ENCODE data around the gene KCNK1.
"Not testable (repeated sequence)": the region's sequence is repeated elsewhere in the genome, so short reads cannot be mapped to it uniquely, and the experiment has no call there.

KCNK1 gene

DNA sequence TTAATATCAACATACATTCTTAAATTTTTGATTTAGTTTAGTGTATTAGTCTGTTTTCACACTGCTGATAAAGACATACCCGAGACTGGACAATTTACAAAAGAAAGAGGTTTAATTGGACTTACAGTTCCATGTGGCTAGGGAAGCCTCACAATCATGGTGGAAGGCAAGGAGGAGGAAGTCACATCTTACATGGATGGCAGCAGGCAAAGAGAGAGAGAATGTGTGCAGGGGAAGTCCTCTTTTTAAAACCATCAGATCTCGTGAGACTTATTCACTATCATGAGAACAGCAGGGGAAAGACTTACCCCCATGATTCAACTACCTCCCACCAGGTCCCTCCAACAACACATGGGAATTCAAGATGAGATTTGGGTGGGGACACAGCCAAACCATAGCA, 56.5 kb downstream of the KCNK1 start:
- DNase-seq, result not testable (repeated sequence)

DNA sequence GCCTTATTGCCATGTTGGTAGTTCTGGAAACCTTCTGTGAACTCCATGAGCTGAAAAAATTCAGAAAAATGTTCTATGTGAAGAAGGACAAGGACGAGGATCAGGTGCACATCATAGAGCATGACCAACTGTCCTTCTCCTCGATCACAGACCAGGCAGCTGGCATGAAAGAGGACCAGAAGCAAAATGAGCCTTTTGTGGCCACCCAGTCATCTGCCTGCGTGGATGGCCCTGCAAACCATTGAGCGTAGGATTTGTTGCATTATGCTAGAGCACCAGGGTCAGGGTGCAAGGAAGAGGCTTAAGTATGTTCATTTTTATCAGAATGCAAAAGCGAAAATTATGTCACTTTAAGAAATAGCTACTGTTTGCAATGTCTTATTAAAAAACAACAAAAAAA, 57.4 kb downstream of the KCNK1 start:
- DNase-seq, result no peak

DNA sequence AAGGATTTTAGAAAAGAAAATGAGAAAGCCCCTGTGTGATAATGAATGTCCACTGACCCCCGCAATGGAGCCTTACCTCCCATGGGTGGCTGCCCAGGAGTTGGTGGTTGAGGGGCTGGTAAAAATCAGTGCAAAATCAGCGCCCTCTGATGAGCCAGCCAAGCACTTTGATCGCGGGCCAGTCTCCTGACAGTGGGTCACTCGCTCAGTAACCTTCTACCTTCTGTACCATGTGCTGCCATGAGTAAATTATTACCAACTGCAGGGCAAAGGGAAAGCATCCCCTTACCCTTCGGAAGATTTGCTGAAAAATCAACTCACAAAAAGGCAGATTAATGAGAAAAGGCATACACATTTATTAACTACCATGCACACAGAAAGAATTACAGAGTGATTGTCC, 58.8 kb downstream of the KCNK1 start:
- DNase-seq, result no peak

DNA sequence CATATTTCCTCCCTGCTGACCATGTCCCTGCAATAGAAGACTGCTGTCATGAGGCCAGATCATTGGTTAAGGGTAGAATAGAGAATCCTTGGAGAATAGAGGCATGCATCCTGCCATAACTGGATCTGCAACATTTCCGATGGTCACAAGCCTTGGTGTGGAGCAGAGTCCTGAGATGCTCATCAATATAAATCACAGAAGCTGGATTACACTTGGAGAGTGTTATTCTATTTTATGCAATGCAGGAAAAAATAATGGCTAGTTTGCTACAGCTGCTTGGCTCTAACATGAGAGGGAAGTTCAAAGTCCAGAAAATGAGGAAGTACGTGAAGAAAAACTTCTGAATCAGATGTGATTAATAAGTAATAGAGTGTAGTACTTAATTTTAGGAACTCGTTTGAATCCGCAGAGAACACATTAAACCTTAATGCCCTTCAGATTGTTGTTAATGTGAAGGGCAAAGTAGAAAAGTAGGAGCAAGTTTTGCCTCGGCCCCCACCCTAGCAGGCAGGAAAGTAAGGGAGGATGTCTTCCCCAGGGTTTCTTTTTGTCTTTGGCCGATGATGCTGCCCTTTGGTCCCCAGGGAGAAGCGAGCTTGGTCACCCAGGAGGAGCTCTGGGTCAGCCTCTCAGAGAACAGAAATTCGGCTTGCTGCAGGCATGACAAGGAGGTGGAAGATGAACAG, 59.5 kb downstream of the KCNK1 start:
- DNase-seq, result peak; percentile 17

DNA sequence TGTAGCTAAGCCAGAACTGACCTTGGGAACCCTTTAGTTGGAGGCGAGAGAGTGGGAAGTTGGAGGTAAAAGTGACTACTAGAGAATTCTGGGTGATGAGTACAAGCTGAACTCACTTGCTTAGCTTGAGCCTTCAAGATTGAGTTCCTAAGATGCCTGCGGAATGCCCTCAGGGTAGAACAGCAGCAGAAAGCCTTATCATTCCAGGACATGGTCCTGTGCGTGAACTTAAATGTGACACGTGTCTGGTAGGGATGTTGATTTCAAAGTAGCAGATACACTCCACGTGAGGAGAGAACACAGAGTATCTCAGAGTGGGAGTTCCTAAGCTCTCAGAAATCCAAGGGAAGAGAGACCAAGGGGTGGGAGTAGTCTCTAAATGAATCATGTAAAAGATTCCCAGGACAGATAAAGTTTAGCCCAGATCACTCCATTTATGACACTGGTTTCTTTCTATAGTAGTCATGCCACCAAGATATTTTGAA, 60.1 kb downstream of the KCNK1 start:
- no peak for DNase-seq

DNA sequence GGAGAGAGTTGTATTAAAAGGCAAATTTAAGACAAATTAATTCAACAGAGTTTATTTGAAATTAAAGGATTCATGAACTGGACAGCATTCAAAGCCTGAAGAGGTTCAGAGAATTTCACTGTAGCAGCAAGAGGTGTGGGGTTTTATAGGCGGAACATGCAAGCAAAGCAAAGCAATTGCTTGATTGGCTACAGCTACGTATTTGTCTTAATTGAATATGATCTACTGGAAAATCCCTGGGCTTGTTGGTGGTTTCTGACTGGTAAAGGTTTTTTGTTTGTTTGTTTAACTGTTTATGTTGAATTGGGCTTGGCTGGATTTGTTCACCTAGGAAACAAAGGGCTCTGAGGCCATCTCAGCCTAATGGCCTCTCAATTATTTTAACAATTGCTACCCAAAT, 61.5 kb downstream of the KCNK1 start:
- no peak for DNase-seq

DNA sequence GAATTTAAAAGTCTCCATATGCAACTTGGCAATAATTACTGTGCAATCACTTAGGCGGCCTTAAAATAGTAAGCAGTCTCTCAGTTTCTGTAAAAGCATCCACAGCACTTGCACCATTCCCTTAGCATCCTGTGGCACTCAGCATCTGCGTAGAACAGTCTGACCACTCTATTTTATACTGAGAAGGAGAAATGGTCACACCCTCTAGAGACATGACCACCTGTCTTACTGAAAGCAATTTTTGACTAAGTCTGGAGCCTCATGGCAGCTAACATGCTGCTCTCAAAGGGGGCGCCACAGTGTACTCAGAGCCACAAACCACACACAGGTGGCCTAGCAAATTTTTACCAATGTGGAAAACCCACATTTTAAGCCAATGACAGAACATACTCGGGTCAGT, 62.0 kb downstream of the KCNK1 start:
- DNase-seq, result no peak

DNA sequence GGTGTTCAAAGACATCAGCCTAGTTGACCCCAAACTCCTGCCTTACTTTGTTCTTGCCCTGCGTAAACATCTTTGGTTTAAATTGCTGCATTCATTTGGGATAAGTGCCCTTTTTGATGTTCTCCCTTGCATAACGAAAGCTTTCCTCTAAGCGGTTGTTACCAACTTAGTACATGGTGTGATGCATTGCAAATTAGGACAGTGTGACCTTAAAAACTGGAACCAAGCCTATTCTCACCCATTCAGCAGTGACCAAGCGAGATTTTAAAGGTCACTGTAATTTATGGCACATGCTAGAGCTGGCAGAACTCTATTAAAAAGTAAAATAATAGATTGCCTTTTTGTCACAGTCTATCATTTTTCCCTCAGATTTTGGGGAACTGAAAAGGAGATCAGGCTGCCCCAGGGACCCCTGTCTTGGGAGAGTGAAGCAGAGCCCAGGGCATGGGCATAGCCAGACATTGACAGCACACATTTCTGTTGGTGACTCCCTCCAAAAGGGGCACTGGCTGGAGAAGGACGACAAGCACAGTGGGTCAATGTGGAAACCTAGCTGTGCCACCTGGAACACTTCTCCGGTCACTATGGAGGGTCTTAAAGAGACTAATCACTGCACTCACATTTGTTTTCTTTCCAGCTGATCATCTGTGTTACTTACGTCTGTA, 63.9 kb downstream of the KCNK1 start:
- no peak for DNase-seq

DNA sequence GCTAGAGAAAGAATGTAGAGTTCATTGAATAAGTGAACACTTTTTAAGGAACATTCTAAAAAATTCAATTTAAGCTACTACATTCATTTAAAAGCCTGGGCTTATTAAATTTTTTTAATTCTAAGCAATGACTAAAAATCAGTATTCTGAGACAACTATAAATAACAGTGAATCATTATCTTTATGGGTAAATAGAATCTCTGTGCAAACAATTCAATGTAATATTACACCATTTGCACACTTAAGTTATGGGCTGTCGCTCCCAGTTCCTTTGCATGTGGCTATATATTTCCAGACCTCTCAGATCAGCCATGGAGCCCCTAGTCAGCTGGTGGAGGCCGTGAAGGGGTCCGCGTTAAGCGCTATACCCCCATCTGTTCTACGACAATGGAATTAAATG, 65.1 kb downstream of the KCNK1 start:
- no peak for DNase-seq

DNA sequence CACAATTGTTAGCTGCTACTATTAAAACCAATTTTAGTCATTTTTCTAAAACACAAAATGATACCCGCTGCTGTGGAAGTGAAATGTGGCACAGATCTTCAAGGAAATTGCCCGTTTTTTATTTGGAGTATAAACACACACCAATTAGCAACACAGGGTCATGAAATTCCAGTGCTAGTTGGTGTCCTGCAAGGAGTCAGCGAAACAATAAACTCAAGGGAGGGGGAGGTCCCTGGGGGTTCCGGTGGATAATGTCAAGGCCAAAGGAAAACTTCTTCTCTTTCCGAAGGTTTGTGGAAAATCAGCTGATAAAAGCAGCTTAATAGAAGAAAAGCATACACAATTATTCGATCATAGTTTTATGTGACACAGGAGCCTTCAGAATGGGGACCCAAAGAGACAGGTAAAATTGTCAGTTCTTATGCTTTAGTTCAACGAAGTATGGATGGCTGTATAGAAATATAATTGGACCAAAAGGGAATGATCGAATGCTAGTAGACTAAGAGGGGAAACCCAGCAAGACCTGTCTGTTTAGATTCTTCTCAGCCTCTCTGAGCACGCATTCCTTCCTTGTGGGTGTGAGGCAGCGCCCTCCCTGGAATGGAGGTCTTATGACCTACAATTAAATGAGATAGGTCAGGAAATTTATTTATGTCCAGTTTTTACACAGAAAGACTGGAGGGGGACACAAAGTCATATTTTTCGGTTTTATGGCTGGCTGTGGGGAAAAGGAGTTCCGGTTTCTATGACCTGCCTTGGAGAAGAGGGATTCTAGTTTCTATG, 65.9 kb downstream of the KCNK1 start:
- DNase-seq, result no peak

DNA sequence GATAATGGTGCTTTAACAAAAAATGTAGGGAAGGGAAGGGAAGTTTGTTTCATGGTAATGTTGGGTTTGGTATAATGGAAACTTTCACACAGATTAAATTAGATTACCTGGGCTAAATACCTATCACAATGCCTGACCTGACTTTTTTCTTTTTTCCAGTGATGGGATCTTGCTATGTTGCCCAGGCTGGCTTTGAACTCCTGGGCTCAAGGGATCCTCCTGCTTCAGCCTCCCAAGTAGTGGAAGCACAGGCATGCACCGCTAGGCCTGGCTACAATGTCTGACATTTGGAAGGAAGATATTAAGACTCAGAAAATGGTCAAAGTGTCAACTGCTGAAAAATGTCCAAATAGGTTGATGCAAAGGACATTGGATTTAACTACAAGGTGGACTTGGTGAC, 67.4 kb downstream of the KCNK1 start:
- DNase-seq, result no peak

DNA sequence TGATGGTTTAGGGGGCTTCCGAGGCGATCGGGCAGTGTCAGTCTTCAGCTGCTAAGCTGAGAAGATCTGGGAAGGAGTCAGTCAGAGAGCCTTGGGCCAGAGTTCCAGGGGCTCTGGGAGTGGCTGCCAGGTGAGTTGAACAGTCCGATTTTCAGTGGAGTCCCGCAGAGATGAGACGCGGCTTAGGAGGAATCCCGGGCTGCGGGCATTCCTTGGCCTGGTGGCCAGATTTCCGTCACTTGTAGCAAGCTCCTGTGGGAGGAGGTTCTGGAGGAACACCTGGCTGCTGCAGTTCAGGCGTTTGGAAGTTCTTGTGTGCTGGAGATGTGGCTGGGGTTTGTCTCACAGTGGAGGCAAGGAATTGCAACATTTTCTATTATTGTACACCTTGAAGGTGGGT, 72.7 kb downstream of the KCNK1 start:
- DNase-seq, result not testable (repeated sequence)

DNA sequence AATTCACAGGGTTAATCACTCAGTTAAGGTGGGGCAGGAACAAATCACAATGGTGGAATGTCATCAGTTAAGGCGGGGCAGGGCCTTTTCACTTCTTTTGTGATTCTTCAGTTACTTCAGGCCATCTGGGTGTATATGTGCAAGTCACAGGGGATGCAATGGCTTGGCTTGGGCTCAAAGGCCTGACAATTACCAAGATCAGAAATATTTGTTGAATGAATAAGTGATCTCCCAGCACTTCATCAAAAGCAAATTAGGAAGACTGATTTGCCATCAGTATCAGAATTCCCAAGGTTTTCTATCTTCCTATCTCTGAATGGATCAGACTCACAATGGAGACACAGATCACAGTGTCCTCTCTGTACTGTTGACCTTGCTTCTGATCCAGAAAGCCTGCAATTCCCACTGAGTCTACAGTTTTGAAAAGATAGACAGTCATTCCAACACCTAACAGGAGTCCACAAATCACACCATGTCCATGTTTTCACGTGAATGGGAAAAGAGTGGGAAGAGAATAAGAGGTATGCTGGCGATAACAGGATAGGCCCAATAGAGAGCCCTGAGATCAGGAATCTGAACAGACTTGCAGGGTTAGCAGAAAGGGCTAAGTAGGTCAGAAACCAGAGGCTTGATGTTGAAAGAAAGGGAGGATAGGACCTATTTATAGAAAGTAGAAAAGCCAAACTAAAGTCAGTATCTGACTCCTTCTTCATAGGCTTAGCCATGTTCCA, 75.3 kb downstream of the KCNK1 start:
- DNase-seq, result no peak

DNA sequence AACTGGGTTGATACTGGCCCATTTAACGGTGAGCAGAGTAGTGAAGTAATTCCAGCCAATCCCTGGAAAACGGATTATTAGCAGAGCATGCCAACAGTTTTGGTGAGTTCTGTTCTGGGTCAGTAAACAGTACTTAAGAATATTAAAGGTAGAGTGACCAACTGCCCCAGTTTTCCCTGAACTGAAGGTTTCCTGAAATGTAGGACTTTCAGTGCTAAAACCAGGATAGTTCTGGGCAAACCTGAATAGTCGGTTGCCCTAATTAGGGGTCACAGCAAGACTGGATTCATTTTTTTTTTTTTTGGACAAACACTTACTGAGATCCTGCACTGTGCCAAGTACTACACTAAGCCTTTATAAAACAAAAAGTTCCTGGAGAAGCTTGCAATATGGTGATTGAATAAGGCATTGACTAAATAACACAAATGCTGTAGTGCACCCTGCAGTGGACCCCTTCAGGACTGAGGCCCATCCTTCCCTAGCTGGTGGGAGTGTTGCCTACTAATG, 75.9 kb downstream of the KCNK1 start:
- DNase-seq, result no peak

DNA sequence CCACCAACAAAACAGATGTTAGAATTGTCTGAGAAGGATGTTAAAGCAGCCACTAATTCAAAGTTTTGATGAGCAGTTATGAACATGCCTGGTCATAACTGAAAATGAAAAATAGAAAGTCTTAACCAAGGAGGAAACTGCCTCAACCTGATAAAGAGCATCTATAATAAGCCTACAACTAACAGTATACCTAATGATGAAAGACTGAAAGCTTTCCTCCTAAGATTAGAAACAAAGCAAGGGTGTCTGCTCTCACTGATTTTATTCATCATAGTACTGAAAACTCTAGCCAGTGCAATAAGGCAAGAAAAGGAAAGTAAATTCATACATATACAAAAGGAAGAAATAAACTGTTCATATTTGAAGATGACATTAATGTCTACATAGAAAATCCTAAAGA, 82.0 kb downstream of the KCNK1 start:
- DNase-seq, result no peak

DNA sequence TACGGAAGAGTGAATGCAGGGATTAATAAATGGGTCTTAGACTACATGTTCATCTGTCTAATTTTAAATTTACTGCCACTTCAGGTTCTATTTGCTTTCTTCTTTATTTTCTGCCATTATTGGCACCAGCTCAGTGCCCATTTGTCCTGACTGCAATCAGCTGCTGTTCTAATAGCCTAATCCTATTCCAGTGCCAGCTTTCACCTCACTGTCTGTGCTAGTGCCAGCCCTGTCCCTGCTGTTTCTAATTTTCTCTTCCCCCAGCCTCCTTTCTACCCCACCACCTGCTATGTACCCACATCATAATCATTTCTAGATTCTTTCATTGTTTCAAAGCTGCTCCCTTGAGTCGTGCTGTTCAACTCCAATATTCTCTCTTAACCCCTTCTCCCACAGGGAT, 86.4 kb downstream of the KCNK1 start:
- DNase-seq, result no peak

DNA sequence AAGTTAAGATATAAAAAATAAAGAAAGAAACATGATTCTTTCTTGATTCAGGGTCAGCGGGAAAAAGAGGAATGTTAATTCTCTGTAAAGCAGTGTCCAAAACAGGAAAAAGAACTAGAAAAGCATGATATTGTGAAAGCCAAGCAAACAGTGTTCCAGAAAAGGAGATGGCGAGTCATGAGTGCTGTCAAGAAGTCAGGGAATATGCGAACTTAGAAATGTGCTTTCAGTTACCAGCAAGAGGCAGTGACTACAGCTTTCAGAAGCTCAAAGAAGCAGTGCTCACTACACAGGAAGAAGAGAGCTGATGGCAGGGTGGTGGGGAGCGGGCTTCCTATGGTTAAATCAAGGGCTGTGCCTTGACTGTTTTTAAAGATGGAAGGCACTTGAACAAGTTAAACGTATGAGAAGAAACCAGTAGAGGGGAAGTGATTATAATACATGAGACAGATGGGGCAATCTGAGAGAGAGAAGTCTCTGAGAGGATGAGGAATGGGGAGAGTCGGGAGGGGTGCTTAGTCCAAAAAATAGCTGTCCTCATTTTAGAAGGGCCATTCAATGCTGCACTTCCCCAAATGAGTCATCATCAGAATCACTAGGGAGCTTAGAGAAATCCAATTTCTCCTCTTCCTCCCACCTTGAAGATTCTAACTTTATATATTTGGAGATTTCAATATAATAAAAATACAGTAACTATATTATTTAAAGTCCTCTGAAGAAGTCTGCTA, 90.4 kb downstream of the KCNK1 start:
- no peak for DNase-seq

DNA sequence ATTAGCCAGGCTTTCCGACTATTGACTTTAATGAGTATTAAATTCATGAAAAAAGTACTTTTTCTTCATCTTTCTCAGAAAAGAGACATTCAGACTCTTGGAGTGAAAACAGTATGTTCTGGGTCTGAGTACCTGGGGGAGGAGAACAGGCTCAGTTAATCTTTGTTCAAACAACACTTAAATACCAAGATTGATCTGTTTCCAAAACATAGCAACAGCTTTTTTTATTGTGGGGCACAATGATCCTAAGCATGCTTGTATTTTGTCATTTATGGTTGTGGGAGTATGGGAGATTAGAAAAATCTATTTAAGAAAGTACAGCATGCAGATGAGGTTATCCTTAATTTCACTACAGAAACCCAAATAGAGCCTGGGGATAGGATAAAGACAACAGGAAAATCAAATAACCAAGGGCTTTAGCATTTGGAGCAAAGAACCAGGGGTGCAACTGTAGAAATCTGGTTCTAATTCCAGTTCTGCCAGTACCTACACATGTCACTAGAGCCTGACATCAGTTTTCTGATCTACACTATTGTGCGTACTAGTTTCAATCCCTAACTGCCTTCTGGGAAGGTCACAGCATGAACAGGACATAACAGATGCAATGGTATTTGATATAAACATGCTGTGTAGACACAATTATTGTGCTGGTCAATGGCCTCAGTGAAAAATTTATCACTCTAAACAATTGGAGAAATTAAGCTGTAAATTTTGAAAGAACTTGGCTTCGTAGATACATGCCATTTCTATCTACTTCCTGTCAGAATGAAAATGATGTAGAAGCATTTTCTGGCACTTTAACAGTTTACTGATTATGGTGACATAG, 91.2 kb downstream of the KCNK1 start:
- DNase-seq, result no peak

DNA sequence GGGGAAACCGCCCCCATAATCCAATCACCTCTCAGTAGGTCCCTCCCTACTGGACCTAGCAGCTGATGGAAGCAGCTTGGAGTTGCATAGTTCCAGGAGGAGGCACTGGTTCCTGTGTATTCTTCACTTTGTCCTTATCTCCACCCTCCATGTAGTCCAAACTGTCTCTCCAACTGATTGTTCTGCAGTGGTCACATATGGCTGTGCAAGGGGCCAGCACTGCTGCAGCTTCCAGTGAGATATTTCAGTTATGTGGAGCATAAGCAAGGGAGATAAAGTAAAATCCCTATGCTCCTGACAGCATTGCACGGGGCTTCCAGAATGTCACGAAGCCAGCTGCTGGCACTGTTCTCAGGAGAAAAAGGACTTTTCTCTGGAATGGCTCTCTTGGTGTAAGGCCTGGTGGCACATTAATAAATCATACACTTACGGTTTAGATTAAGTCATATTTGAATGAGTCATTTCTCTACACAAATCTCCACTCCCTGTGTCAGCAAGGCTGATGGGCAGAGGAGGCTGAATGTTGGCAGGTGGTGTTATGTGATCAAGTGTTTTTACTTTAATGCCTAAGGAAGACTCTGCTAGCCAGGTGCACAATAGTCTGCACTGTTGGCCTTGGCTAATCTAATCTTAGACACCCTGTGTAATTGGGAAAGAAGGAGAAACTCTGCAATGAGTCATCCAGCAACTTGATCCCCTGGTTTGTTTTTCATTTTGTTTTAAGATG, 93.4 kb downstream of the KCNK1 start:
- no peak for DNase-seq

Data from GF-D8 (cell line).